Uterus (tissue), 4 donors: ENCODE results near the gene CAVIN2. TPM values are rescaled to one million over a fixed set of nuclear protein-coding genes. Genes with fewer than 3 reads are reported as not detected.

Experiments
- DNase-seq, 2 donors: peaks; one replicate each; pipeline ENCODE4 v3.0.0-alpha.2; 2019 to 2020
- H3K27ac ChIP-seq, 2 donors: fragments of 200-600 bp; sonication (generic); 1 replicate in 1 of 2; 2 replicates in 1 of 2; pipeline ENCODE4 v1.5.1; 2016 to 2018
- H3K27me3 ChIP-seq, 2 donors: fragments of 200-600 bp; sonication (generic); one replicate each; pipeline ENCODE4 v1.5.1; 2018 to 2019; ENCODE audit warnings: control low read depth in 1 of 2
- H3K36me3 ChIP-seq, 2 donors: fragments of 200-600 bp; sonication (generic); one replicate each; pipeline ENCODE4 v1.5.1; 2019; ENCODE audit warnings: control low read depth in 1 of 2
- H3K4me1 ChIP-seq, 2 donors: fragments of 200-600 bp; sonication (generic); one replicate each; pipeline ENCODE4 v1.5.1; 2018 to 2019; ENCODE audit warnings: control low read depth in 1 of 2
- H3K4me3 ChIP-seq, 2 donors: fragments of 200-600 bp; sonication (generic); 1 replicate in 1 of 2; 2 replicates in 1 of 2; pipeline ENCODE4 v1.5.1; 2018 to 2019; ENCODE audit warnings: mild to moderate bottlenecking in 1 of 2
- H3K9me3 ChIP-seq, 2 donors: fragments of 200-600 bp; sonication (generic); one replicate each; pipeline ENCODE4 v1.5.1; 2019; ENCODE audit warnings: control low read depth in 1 of 2
- CTCF ChIP-seq, 4 experiments: fragments of 200-600 bp in 2 of 4; fragments of 450-650 bp in 2 of 4; sonication (generic) in 2 of 4; IDR thresholded peaks; one replicate each; pipeline ENCODE4 v1.5.1; 2016 to 2019; ENCODE audit warnings: antibody characterized with exemption in 4 of 4, mild to moderate bottlenecking in 2 of 4, moderate library complexity in 1 of 4
- POLR2A ChIP-seq, 2 donors: fragments of 450-650 bp; IDR thresholded peaks; one replicate each; pipeline ENCODE4 v1.6.1; 2016; ENCODE audit warnings: antibody characterized with exemption in 2 of 2, mild to moderate bottlenecking in 1 of 2, moderate library complexity in 1 of 2
- intact Hi-C: fragments of 100-400 bp; cut with DNase I; formaldehyde crosslinking; loops from one replicate; pipeline ENCODE4 v1.15.1; 2023; ENCODE audit warnings: low total_unique reads
- total RNA-seq, 4 donors: library from RNA; depleted of rRNA in 3 of 4; stranded (reverse); fragments of >200 nt in 3 of 4; gene quantifications; one replicate each; pipeline versions ENCODE4 v1.1.0 to v1.2.4, GENCODE V29; 2014 to 2023
- donor health status: DM: yes; HTN: yes; CAD: no.

CAVIN2 gene
- total RNA-seq, 4 donors from 2014 or later, result 37.3 to 235 (median 121) TPM

- Histone ChIP-seq H3K9me3 (no peaks in the 10 kb centered on the region), H3K27ac (no peak overlapping the region), H3K36me3 (no peaks in the 10 kb centered on the region), H3K4me3 (no peak overlapping the region), H3K27me3 (no peaks in the 10 kb centered on the region), H3K4me1 (no peaks in the 10 kb centered on the region)
- intact Hi-C loops, result no loop called here
- TF ChIP-seq CTCF (IDR thresholded peaks at IDR 0.05) (no peak), POLR2A (IDR thresholded peaks at IDR 0.05) (no peak)
- no peak for DNase-seq
Measured at GRCh38 chr2:191835539-191836350, 11.1 kb downstream of the CAVIN2 start.

DNA sequence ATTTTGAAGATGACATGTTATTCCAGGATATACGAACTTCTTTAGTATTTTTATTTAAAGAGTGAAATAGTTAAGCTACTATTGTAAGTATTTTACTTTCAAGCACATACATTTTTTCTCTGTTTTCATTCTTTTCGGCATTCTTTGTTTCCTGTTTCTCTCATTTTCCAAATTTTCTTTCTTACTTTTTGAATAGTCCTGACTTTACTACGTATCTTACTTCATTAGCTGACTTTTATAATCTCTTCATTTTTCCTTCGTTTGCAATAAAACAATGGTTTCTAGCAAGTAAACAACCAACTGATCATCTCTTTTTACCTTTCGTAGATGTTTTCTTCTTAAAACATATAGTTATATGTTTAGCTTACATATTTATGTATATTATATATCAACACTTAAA lies 11.8 kb downstream of the CAVIN2 start:
- Histone ChIP-seq H3K4me3 (no peak overlapping the region), H3K4me1 (no peaks in the 10 kb centered on the region), H3K27me3 (no peaks in the 10 kb centered on the region), H3K9me3 (no peaks in the 10 kb centered on the region), H3K36me3 (no peaks in the 10 kb centered on the region), H3K27ac (no peak overlapping the region)
- intact Hi-C loops, result no loop called here
- TF ChIP-seq POLR2A (IDR thresholded peaks at IDR 0.05), result no peak
- no peak for TF ChIP-seq CTCF (IDR thresholded peaks at IDR 0.05)
- no peak for DNase-seq

DNA sequence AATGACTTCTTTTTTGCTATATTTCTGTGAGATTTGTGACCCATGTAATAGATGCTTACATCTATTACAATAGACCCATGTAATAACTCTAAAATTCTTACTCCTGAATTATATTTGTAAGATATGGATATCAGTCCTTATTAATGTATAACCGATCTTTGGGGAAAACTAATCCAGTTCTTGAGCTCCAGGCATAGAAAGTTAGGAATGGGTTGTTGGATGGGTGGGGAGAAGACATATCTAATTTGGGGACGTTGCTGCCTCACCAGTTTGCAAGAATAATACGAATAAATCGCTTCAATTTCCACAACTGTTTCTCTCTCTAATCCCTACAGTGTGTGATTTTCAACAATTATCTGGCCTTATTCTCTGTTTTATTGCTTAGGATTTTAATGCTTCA lies 13.5 kb downstream of the CAVIN2 start:
- no peaks in the 10 kb centered on the region for H3K27me3 ChIP-seq
- intact Hi-C loops, result no loop called here
- H3K27ac ChIP-seq, result no peak overlapping the region
- no peaks in the 10 kb centered on the region for H3K36me3 ChIP-seq
- no peaks in the 10 kb centered on the region for H3K9me3 ChIP-seq
- H3K4me3 ChIP-seq, result no peak overlapping the region
- no peak for DNase-seq
- no peaks in the 10 kb centered on the region for H3K4me1 ChIP-seq
- TF ChIP-seq POLR2A (IDR thresholded peaks at IDR 0.05) (no peak), CTCF (IDR thresholded peaks at IDR 0.05) (no peak)

- intact Hi-C loops, result no loop called here
Measured at GRCh38 chr2:191832668-191833067, 14.2 kb downstream of the CAVIN2 start.

More at GRCh38 chr2:191832668-191833067, 14.2 kb downstream of the CAVIN2 start:
- Histone ChIP-seq H3K27ac (no peak overlapping the region), H3K4me3 (no peak overlapping the region), H3K27me3 (no peaks in the 10 kb centered on the region), H3K4me1 (no peaks in the 10 kb centered on the region), H3K36me3 (no peaks in the 10 kb centered on the region), H3K9me3 (no peaks in the 10 kb centered on the region)
- TF ChIP-seq CTCF (IDR thresholded peaks at IDR 0.05) (no peak), POLR2A (IDR thresholded peaks at IDR 0.05) (no peak)
- DNase-seq, result no peak
